Activated T-cell treated with anti-CD3 and anti-CD28 coated beads, Interleukin-2, amount 50 U/mL, for 1 hour (primary cell): ENCODE results near the gene LRRC55.

Experiments used
- DNase-seq: peaks from one replicate; pipeline ENCODE4 v3.0.0-alpha.2; 2020

The LRRC55 gene

GRCh38 chr11:57181678-57182305 lies at the start of gene LRRC55:
LRRC55 (plus strand) TSS chr11:57181953; CDS start chr11:57182023, 70 bp downstream.
- DNase-seq: no peak

GRCh38 chr11:57133366-57134038 lies 48.3 kb upstream of the LRRC55 start:
- no peak for DNase-seq

GRCh38 chr11:57134284-57134683 lies 47.5 kb upstream of the LRRC55 start:
- DNase-seq: no peak

- DNase-seq: no peak
Observed at GRCh38 chr11:57135020-57135751, 46.6 kb upstream of the LRRC55 start.

GRCh38 chr11:57140568-57140967 lies 41.2 kb upstream of the LRRC55 start:
- no peak for DNase-seq

GRCh38 chr11:57143459-57143858 lies 38.3 kb upstream of the LRRC55 start:
- no peak for DNase-seq

GRCh38 chr11:57144075-57144474 lies 37.7 kb upstream of the LRRC55 start:
- no peak for DNase-seq

GRCh38 chr11:57144531-57145320 lies 37.0 kb upstream of the LRRC55 start:
- DNase-seq: no peak

GRCh38 chr11:57146301-57146700 lies 35.5 kb upstream of the LRRC55 start:
- DNase-seq: no peak

GRCh38 chr11:57148621-57149020 lies 33.1 kb upstream of the LRRC55 start:
- DNase-seq: no peak

GRCh38 chr11:57150454-57150917 lies 31.3 kb upstream of the LRRC55 start:
- DNase-seq: no peak

GRCh38 chr11:57152134-57152533 lies 29.6 kb upstream of the LRRC55 start:
- no peak for DNase-seq

- DNase-seq: no peak
Observed at GRCh38 chr11:57153448-57153847, 28.3 kb upstream of the LRRC55 start.

- DNase-seq: no peak
Observed at GRCh38 chr11:57154739-57155138, 27.0 kb upstream of the LRRC55 start.

- no peak for DNase-seq
Observed at GRCh38 chr11:57155400-57155799, 26.4 kb upstream of the LRRC55 start.

- no peak for DNase-seq
Observed at GRCh38 chr11:57155838-57156607, 25.7 kb upstream of the LRRC55 start.

- DNase-seq: no peak
Observed at GRCh38 chr11:57156928-57157327, 24.8 kb upstream of the LRRC55 start.

GRCh38 chr11:57157624-57158023 lies 24.1 kb upstream of the LRRC55 start:
- DNase-seq: no peak

GRCh38 chr11:57158180-57158579 lies 23.6 kb upstream of the LRRC55 start:
- DNase-seq: no peak

GRCh38 chr11:57158599-57158998 lies 23.2 kb upstream of the LRRC55 start:
- DNase-seq: no peak

- no peak for DNase-seq
Observed at GRCh38 chr11:57160665-57161064, 21.1 kb upstream of the LRRC55 start.

GRCh38 chr11:57161351-57161750 lies 20.4 kb upstream of the LRRC55 start:
- no peak for DNase-seq
